Subcutaneous abdominal adipose tissue (tissue), 5 donors: ENCODE data around the gene A2M.

ENCODE experiments used
- H3K27ac ChIP-seq: one replicate; pipeline ENCODE4 v1.7.0; 2013; ENCODE audit warnings: low read depth, mild to moderate bottlenecking, inconsistent platforms, low read length, moderate library complexity
- H3K27me3 ChIP-seq, 5 donors: one replicate each; pipeline ENCODE4 v1.7.0; 2013; ENCODE audit warnings: low read length in 5 of 5, inconsistent platforms in 1 of 5; ENCODE audit not compliant: control insufficient read depth in 5 of 5, insufficient read depth in 4 of 5
- H3K36me3 ChIP-seq, 5 donors: one replicate each; pipeline ENCODE4 v1.7.0; 2013; ENCODE audit warnings: low read length in 5 of 5; ENCODE audit not compliant: control insufficient read depth in 5 of 5, insufficient read depth in 5 of 5
- H3K4me1 ChIP-seq, 5 donors: one replicate each; pipeline ENCODE4 v1.7.0; 2013; ENCODE audit warnings: low read length in 5 of 5, mild to moderate bottlenecking in 3 of 5, moderate library complexity in 1 of 5; ENCODE audit not compliant: control insufficient read depth in 5 of 5, insufficient read depth in 5 of 5
- H3K4me3 ChIP-seq, 5 donors: one replicate each; pipeline ENCODE4 v1.7.0; 2013; ENCODE audit warnings: low read length in 5 of 5, low read depth in 1 of 5
- H3K9ac ChIP-seq, 5 donors: one replicate each; pipeline ENCODE4 v1.7.0; 2013; ENCODE audit warnings: low read length in 5 of 5, mild to moderate bottlenecking in 4 of 5, moderate library complexity in 3 of 5
- H3K9me3 ChIP-seq, 5 donors: one replicate each; pipeline ENCODE4 v1.7.0; 2013; ENCODE audit warnings: low read length in 5 of 5; ENCODE audit not compliant: control insufficient read depth in 5 of 5
- donor health status: healthy.
- donor health status: healthy.
- donor health status: healthy.
- donor health status: healthy.
- donor health status: healthy.

A2M gene

GRCh38 chr12:9075138-9075535 is 40.6 kb downstream of the A2M start:
- no peak overlapping the region for H3K9ac ChIP-seq
- peaks cover 0 to 12% (median 0%) of the 10 kb centered on the region in 5 donors for H3K4me1 ChIP-seq
- H3K27ac ChIP-seq: no peak overlapping the region
- peaks cover 14 to 84% (median 75%) of the 10 kb centered on the region in 5 donors for H3K36me3 ChIP-seq
- H3K4me3 ChIP-seq: no peak overlapping the region
- no peaks in the 10 kb centered on the region for H3K27me3 ChIP-seq
- no peaks in the 10 kb centered on the region for H3K9me3 ChIP-seq

- Histone ChIP-seq H3K27me3 (no peaks in the 10 kb centered on the region), H3K9ac (no peak overlapping the region), H3K9me3 (no peaks in the 10 kb centered on the region), H3K27ac (no peak overlapping the region), H3K4me3 (no peak overlapping the region), H3K4me1 (peaks cover 0 to 12% (median 0%) of the 10 kb centered on the region in 5 donors), H3K36me3 (peaks cover 15 to 83% (median 75%) of the 10 kb centered on the region in 5 donors)
Observed at GRCh38 chr12:9074484-9075137, 41.1 kb downstream of the A2M start.

GRCh38 chr12:9073076-9073475 is 42.6 kb downstream of the A2M start:
- H3K9me3 ChIP-seq: no peaks in the 10 kb centered on the region
- H3K27me3 ChIP-seq: no peaks in the 10 kb centered on the region
- no peak overlapping the region for H3K9ac ChIP-seq
- H3K27ac ChIP-seq: no peak overlapping the region
- peaks cover 13 to 81% (median 70%) of the 10 kb centered on the region in 5 donors for H3K36me3 ChIP-seq
- peaks cover 0 to 12% (median 0%) of the 10 kb centered on the region in 5 donors for H3K4me1 ChIP-seq
- no peak overlapping the region for H3K4me3 ChIP-seq

- no peaks in the 10 kb centered on the region for H3K9me3 ChIP-seq
- no peak overlapping the region for H3K9ac ChIP-seq
- H3K36me3 ChIP-seq: peaks cover 17 to 81% (median 70%) of the 10 kb centered on the region in 5 donors
- H3K4me1 ChIP-seq: peaks cover 0 to 12% (median 0%) of the 10 kb centered on the region in 5 donors
- no peak overlapping the region for H3K27ac ChIP-seq
- no peaks in the 10 kb centered on the region for H3K27me3 ChIP-seq
- no peak overlapping the region for H3K4me3 ChIP-seq
Observed at GRCh38 chr12:9072481-9073038, 43.2 kb downstream of the A2M start.

DNA sequence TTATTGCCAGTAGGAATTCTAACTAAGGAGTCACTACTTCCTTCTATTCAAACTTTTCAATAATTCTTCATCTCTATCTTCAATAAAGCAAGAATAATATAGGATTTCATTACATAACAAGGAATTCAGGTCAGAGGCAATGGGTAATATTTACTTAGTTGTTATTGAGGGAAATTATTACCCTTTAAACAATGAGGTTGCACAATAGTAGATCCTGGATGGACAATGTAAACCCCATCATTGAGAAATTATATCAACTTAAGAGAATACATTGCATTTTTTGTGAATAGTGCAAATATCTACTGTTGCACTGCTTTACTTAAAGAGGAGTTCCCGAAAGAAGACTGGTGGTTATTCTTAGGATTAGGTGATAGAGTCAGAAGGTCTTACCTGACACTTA is 43.8 kb downstream of the A2M start:
- H3K9ac ChIP-seq: no peak overlapping the region
- no peaks in the 10 kb centered on the region for H3K9me3 ChIP-seq
- no peak overlapping the region for H3K27ac ChIP-seq
- peaks cover 0 to 12% (median 0%) of the 10 kb centered on the region in 5 donors for H3K4me1 ChIP-seq
- H3K36me3 ChIP-seq: peaks cover 16 to 79% (median 64%) of the 10 kb centered on the region in 5 donors
- no peaks in the 10 kb centered on the region for H3K27me3 ChIP-seq
- H3K4me3 ChIP-seq: no peak overlapping the region

- no peaks in the 10 kb centered on the region for H3K27me3 ChIP-seq
- peaks cover 0 to 12% (median 0%) of the 10 kb centered on the region in 5 donors for H3K4me1 ChIP-seq
Observed at GRCh38 chr12:9071518-9071917, 44.2 kb downstream of the A2M start.

DNA sequence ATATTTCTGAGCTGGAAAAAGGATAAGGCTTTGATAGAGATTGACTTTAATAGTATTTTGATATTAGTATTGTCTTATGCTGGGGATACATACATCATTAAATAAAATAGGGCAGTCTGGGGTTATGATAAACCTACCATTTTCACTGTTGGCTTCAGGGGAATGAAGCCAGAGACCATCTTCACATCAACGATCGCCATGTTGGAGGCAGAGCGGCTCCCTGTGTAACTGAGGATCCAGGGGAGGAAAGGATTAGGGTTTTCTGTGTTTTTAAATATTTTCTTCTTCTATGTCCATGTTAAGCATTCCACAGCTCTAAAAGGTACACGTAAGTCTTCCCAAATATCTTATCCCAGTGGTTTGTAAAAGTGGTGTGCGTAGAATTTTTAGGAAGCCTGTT is 45.4 kb downstream of the A2M start:
- H3K36me3 ChIP-seq: peaks cover 10 to 71% (median 52%) of the 10 kb centered on the region in 5 donors

More at GRCh38 chr12:9071518-9071917, 44.2 kb downstream of the A2M start:
- H3K27ac ChIP-seq: no peak overlapping the region
- no peak overlapping the region for H3K9ac ChIP-seq
- no peaks in the 10 kb centered on the region for H3K9me3 ChIP-seq
- no peak overlapping the region for H3K4me3 ChIP-seq
- peaks cover 12 to 76% (median 60%) of the 10 kb centered on the region in 5 donors for H3K36me3 ChIP-seq

GRCh38 chr12:9068600-9068999 is 47.1 kb downstream of the A2M start:
- H3K4me3 ChIP-seq: no peak overlapping the region
- peaks cover 0 to 26% (median 17%) of the 10 kb centered on the region in 5 donors for H3K4me1 ChIP-seq
- H3K36me3 ChIP-seq: peaks cover 5 to 55% (median 39%) of the 10 kb centered on the region in 5 donors
- H3K27me3 ChIP-seq: no peaks in the 10 kb centered on the region
- H3K27ac ChIP-seq: no peak overlapping the region
- no peaks in the 10 kb centered on the region for H3K9me3 ChIP-seq
- H3K9ac ChIP-seq: no peak overlapping the region

More for the DNA sequence above, 45.4 kb downstream of the A2M start:
- no peak overlapping the region for H3K27ac ChIP-seq
- no peaks in the 10 kb centered on the region for H3K9me3 ChIP-seq
- H3K4me3 ChIP-seq: no peak overlapping the region
- H3K27me3 ChIP-seq: no peaks in the 10 kb centered on the region
- peaks cover 0 to 19% (median 5%) of the 10 kb centered on the region in 5 donors for H3K4me1 ChIP-seq
- H3K9ac ChIP-seq: no peak overlapping the region

- Histone ChIP-seq H3K4me3 (no peak overlapping the region), H3K36me3 (peaks cover 2 to 50% (median 34%) of the 10 kb centered on the region in 5 donors), H3K4me1 (peaks cover 0 to 24% (median 18%) of the 10 kb centered on the region in 5 donors), H3K27ac (no peak overlapping the region), H3K9me3 (no peaks in the 10 kb centered on the region), H3K27me3 (no peaks in the 10 kb centered on the region), H3K9ac (no peak overlapping the region)
Observed at GRCh38 chr12:9068086-9068485, 47.6 kb downstream of the A2M start.

GRCh38 chr12:9066755-9067423 is 48.8 kb downstream of the A2M start:
- H3K27ac ChIP-seq: no peak overlapping the region
- H3K9ac ChIP-seq: no peak overlapping the region
- H3K27me3 ChIP-seq: no peaks in the 10 kb centered on the region
- H3K9me3 ChIP-seq: no peaks in the 10 kb centered on the region
- H3K36me3 ChIP-seq: peaks cover 0 to 38% (median 22%) of the 10 kb centered on the region in 5 donors
- peaks cover 0 to 21% (median 15%) of the 10 kb centered on the region in 5 donors for H3K4me1 ChIP-seq
- no peak overlapping the region for H3K4me3 ChIP-seq
